ENCODE results near the gene MED1.
"Not testable (repeated sequence)": the region's sequence is repeated elsewhere in the genome, so short reads cannot be mapped to it uniquely, and the experiment has no call there.

DNA sequence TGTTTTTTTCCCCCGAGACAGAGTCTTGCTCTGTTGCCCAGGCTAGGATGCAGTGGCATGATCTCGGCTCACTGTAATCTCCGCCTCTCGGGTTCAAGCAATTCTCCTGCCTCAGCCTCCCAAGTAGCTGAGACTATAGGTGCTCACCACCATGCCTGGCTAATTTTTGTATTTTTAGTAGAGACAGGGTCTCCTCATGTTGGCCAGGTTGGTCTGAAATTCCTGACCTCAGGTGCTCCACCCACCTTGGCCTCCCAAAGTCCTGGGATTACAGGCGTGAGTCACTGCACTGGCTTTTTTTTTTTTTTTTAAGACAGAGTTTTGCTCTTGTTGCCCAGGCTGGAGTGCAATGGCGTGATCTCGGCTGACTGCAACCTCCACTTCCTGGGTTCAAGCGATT is 28.6 kb upstream of the MED1 start:
- TF ChIP-seq, protein P1, sequence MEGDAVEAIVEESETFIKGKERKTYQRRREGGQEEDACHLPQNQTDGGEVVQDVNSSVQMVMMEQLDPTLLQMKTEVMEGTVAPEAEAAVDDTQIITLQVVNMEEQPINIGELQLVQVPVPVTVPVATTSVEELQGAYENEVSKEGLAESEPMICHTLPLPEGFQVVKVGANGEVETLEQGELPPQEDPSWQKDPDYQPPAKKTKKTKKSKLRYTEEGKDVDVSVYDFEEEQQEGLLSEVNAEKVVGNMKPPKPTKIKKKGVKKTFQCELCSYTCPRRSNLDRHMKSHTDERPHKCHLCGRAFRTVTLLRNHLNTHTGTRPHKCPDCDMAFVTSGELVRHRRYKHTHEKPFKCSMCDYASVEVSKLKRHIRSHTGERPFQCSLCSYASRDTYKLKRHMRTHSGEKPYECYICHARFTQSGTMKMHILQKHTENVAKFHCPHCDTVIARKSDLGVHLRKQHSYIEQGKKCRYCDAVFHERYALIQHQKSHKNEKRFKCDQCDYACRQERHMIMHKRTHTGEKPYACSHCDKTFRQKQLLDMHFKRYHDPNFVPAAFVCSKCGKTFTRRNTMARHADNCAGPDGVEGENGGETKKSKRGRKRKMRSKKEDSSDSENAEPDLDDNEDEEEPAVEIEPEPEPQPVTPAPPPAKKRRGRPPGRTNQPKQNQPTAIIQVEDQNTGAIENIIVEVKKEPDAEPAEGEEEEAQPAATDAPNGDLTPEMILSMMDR (IDR thresholded peaks at IDR 0.05) = not testable (repeated sequence)
- TF ChIP-seq, protein P2, sequence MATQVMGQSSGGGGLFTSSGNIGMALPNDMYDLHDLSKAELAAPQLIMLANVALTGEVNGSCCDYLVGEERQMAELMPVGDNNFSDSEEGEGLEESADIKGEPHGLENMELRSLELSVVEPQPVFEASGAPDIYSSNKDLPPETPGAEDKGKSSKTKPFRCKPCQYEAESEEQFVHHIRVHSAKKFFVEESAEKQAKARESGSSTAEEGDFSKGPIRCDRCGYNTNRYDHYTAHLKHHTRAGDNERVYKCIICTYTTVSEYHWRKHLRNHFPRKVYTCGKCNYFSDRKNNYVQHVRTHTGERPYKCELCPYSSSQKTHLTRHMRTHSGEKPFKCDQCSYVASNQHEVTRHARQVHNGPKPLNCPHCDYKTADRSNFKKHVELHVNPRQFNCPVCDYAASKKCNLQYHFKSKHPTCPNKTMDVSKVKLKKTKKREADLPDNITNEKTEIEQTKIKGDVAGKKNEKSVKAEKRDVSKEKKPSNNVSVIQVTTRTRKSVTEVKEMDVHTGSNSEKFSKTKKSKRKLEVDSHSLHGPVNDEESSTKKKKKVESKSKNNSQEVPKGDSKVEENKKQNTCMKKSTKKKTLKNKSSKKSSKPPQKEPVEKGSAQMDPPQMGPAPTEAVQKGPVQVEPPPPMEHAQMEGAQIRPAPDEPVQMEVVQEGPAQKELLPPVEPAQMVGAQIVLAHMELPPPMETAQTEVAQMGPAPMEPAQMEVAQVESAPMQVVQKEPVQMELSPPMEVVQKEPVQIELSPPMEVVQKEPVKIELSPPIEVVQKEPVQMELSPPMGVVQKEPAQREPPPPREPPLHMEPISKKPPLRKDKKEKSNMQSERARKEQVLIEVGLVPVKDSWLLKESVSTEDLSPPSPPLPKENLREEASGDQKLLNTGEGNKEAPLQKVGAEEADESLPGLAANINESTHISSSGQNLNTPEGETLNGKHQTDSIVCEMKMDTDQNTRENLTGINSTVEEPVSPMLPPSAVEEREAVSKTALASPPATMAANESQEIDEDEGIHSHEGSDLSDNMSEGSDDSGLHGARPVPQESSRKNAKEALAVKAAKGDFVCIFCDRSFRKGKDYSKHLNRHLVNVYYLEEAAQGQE (IDR thresholded peaks at IDR 0.05; ENCODE audit: insufficient read depth in 1 of 2, low read depth in 2 of 2, low read length in 1 of 2) = not testable (repeated sequence)
- not testable (repeated sequence) for TF ChIP-seq POLR2AphosphoS5, TCF7L2 (IDR thresholded peaks at IDR 0.05; ENCODE audit: low read depth, low read length)

Data from Panc1 (cell line).